H1 (cell line): ENCODE data around the gene BEST1. TPM values are rescaled to one million over a fixed set of nuclear protein-coding genes. Genes with fewer than 3 reads are reported as not detected.

Experiments used
- CTCF ChIA-PET: fragments of 300-600 bp; sonication (Branson Sonifier 250); formaldehyde crosslinking; loops from one replicate; lab custom pipeline; 2021; ENCODE audit not compliant: partially characterized antibody; lab: Charles Lee
- POLR2A ChIA-PET: fragments of 300-600 bp; sonication (Branson Sonifier 250); formaldehyde crosslinking; loops from one replicate; lab custom pipeline; 2021; ENCODE audit warnings: inconsistent platforms; ENCODE audit not compliant: partially characterized antibody; lab: Charles Lee
- DNase-seq, 2 experiments: peaks; one replicate each; pipeline versions ENCODE4 v3.0.0 to v3.0.0-alpha.2; 2010 to 2022; ENCODE audit warnings: low spot score in 2 of 2, low read depth in 1 of 2, mixed read lengths in 1 of 2
- FAIRE-seq: peaks from 2 replicates; lab custom pipeline; 2011; peaks lifted over from hg19 to GRCh38; lab: Jason Lieb, UNC
- H2AFZ ChIP-seq: 2 replicates; pipeline ENCODE4 v1.8.1; 2012; ENCODE audit warnings: low read length, inconsistent platforms
- H2AK5ac ChIP-seq: 2 replicates; pipeline ENCODE4 v1.6.1; 2013; ENCODE audit warnings: low read depth, low read length
- H2BK120ac ChIP-seq: replicated peaks from 2 replicates; pipeline ENCODE3; 2013; ENCODE audit warnings: low read depth, low read length, inconsistent platforms
- H2BK12ac ChIP-seq: 2 replicates; pipeline ENCODE4 v1.6.1; 2013; ENCODE audit warnings: low read depth, low read length
- H2BK15ac ChIP-seq: 2 replicates; pipeline ENCODE4 v1.6.1; 2013; ENCODE audit warnings: low read length
- H2BK20ac ChIP-seq: 2 replicates; pipeline ENCODE4 v1.6.1; 2013; ENCODE audit warnings: low read length
- H2BK5ac ChIP-seq: 2 replicates; pipeline ENCODE4 v1.6.1; 2013; ENCODE audit warnings: low read depth, low read length
- H3K14ac ChIP-seq: 2 replicates; pipeline ENCODE4 v1.6.1; 2013; ENCODE audit warnings: inconsistent platforms; ENCODE audit not compliant: insufficient read length
- H3K18ac ChIP-seq: 2 replicates; pipeline ENCODE4 v1.6.1; 2013; ENCODE audit warnings: low read length; ENCODE audit errors: extremely low read depth
- H3K23ac ChIP-seq: 2 replicates; pipeline ENCODE4 v1.6.1; 2013; ENCODE audit warnings: inconsistent platforms; ENCODE audit not compliant: insufficient read length
- H3K23me2 ChIP-seq: 2 replicates; pipeline ENCODE4 v1.6.1; 2013; ENCODE audit warnings: low read depth, low read length
- H3K27ac ChIP-seq: 2 replicates; pipeline ENCODE4 v1.6.1; 2011; ENCODE audit warnings: low read depth, low read length, inconsistent platforms
- H3K27me3 ChIP-seq, 4 experiments: replicated peaks in 1 of 4; 1 replicate in 1 of 4; 2 replicates in 3 of 4; pipeline versions ENCODE4 v1.6.1 to v1.8.1; 2011 to 2013; ENCODE audit warnings: low read length in 3 of 4, mild to moderate bottlenecking in 3 of 4, inconsistent platforms in 2 of 4, mixed read lengths in 2 of 4, moderate library complexity in 1 of 4; ENCODE audit not compliant: control insufficient read depth in 3 of 4, insufficient read depth in 3 of 4; ENCODE audit errors: extremely low read depth in 1 of 4
- H3K36me3 ChIP-seq, 4 experiments: 2 replicates each; pipeline versions ENCODE4 v1.6.1 to v1.8.1; 2011 to 2013; ENCODE audit warnings: mild to moderate bottlenecking in 4 of 4, low read length in 3 of 4, moderate library complexity in 2 of 4, control low read depth in 1 of 4, inconsistent platforms in 1 of 4; ENCODE audit not compliant: insufficient read depth in 4 of 4, control insufficient read depth in 2 of 4
- H3K4ac ChIP-seq: replicated peaks from 2 replicates; pipeline ENCODE3; 2013; ENCODE audit warnings: low read length, low read depth, mixed read lengths, inconsistent platforms; ENCODE audit not compliant: insufficient read length
- H3K4me1 ChIP-seq, 4 experiments: replicated peaks in 1 of 4; 1 replicate in 1 of 4; 2 replicates in 3 of 4; pipeline versions ENCODE4 v1.6.1 to v1.8.1; 2011 to 2013; ENCODE audit warnings: low read length in 3 of 4, inconsistent platforms in 2 of 4, mixed read lengths in 1 of 4; ENCODE audit not compliant: insufficient read depth in 4 of 4, control insufficient read depth in 3 of 4
- H3K4me2 ChIP-seq, 2 experiments: 2 replicates each; pipeline versions ENCODE4 v1.6.1 to v1.8.1; 2011 to 2013; ENCODE audit warnings: low read depth in 2 of 2, low read length in 2 of 2, control low read depth in 1 of 2, inconsistent platforms in 1 of 2, mild to moderate bottlenecking in 1 of 2; ENCODE audit not compliant: insufficient read depth in 1 of 2
- H3K4me3 ChIP-seq, 4 experiments: fragments of 200-600, 300-600 bp in 1 of 4; sonication (generic), shearing (Covaris generic), sonication (Bioruptor Twin) in 1 of 4; 2 replicates each; pipeline versions ENCODE4 v1.5.1 to v1.8.1; 2011 to 2016; ENCODE audit warnings: low read length in 4 of 4, low read depth in 3 of 4, control low read depth in 2 of 4, inconsistent platforms in 2 of 4, mild to moderate bottlenecking in 2 of 4, mixed read lengths in 1 of 4, moderate library complexity in 1 of 4; ENCODE audit not compliant: insufficient read depth in 2 of 4; ENCODE audit errors: extremely low read depth in 1 of 4
- H3K56ac ChIP-seq: replicated peaks from 2 replicates; pipeline ENCODE3; 2013; ENCODE audit warnings: low read depth, mild to moderate bottlenecking, mixed read lengths, low read length, inconsistent platforms; ENCODE audit not compliant: insufficient read length
- H3K79me1 ChIP-seq: 2 replicates; pipeline ENCODE4 v1.6.1; 2013; ENCODE audit warnings: low read depth, low read length, control low read depth
- H3K79me2 ChIP-seq, 2 experiments: 2 replicates each; pipeline versions ENCODE4 v1.6.1 to v1.8.1; 2012 to 2013; ENCODE audit warnings: low read length in 2 of 2, mild to moderate bottlenecking in 2 of 2, inconsistent platforms in 1 of 2; ENCODE audit not compliant: insufficient read depth in 2 of 2, control insufficient read depth in 1 of 2
- H3K9ac ChIP-seq, 4 experiments: replicated peaks in 1 of 4; 1 replicate in 1 of 4; 2 replicates in 3 of 4; pipeline versions ENCODE4 v1.6.1 to v1.8.1; 2011 to 2013; ENCODE audit warnings: low read depth in 3 of 4, low read length in 3 of 4, control low read depth in 2 of 4, mild to moderate bottlenecking in 2 of 4, moderate library complexity in 2 of 4, inconsistent platforms in 1 of 4; ENCODE audit errors: extremely low read depth in 1 of 4
- H3K9me3 ChIP-seq, 2 experiments: 2 replicates each; pipeline versions ENCODE4 v1.6.1 to v1.8.1; 2012 to 2013; ENCODE audit warnings: mild to moderate bottlenecking in 2 of 2, moderate library complexity in 2 of 2, control low read depth in 1 of 2, inconsistent platforms in 1 of 2, low read depth in 1 of 2, low read length in 1 of 2, mixed read lengths in 1 of 2; ENCODE audit not compliant: insufficient read depth in 2 of 2
- H4K20me1 ChIP-seq, 2 experiments: replicated peaks in 1 of 2; 2 replicates each; pipeline versions ENCODE3 to v1.8.1; 2011 to 2013; ENCODE audit warnings: inconsistent platforms in 2 of 2, low read length in 2 of 2, mild to moderate bottlenecking in 1 of 2; ENCODE audit not compliant: insufficient read depth in 2 of 2, control insufficient read depth in 1 of 2
- H4K5ac ChIP-seq: 2 replicates; pipeline ENCODE4 v1.6.1; 2013; ENCODE audit warnings: low read length, low read depth, mixed read lengths, inconsistent platforms; ENCODE audit not compliant: insufficient read length
- H4K8ac ChIP-seq: 2 replicates; pipeline ENCODE4 v1.8.0; 2013; ENCODE audit warnings: mild to moderate bottlenecking, moderate library complexity, low read length, inconsistent platforms; ENCODE audit not compliant: insufficient read depth; ENCODE audit errors: extremely low read depth
- H4K91ac ChIP-seq: replicated peaks from 2 replicates; pipeline ENCODE3; 2013; ENCODE audit warnings: low read length, mixed read lengths, inconsistent platforms; ENCODE audit not compliant: insufficient read length
- CEBPB ChIP-seq: IDR thresholded peaks from 2 replicates; pipeline ENCODE4 v1.6.1; 2012; ENCODE audit warnings: low read depth, low read length
- GTF2F1 ChIP-seq: IDR thresholded peaks from 2 replicates; pipeline ENCODE4 v1.6.1; 2012; ENCODE audit warnings: low read depth, low read length, improper control_type of control experiment, borderline replicate concordance
- WGBS, 2 experiments: shearing (Covaris generic) in 1 of 2; methylation state at CpG; one replicate each; pipeline versions ENCODE4 v1.1.6 to v1.1.7; 2013 to 2015; ENCODE audit warnings: low lambda C conversion rate in 2 of 2, mixed read lengths in 2 of 2, inconsistent platforms in 1 of 2, low coverage in 1 of 2, missing lambda C conversion rate in 1 of 2; ENCODE audit not compliant: insufficient replicate concordance in 2 of 2, insufficient coverage in 1 of 2, insufficient read length in 1 of 2; ENCODE audit errors: extremely low coverage in 1 of 2, missing lambda C conversion rate in 1 of 2; 5-methylcytosine and 5-hydroxymethylcytosine counted together
- polyA plus RNA-seq, 7 experiments: library from polyadenylated mRNA; depleted of rRNA in 3 of 7; stranded (reverse) in 5 of 7; unstranded in 2 of 7; fragments of >200 nt in 5 of 7; fragments of 200-250 nt in 2 of 7; gene quantifications; 1 replicate in 5 of 7; 2 replicates in 1 of 7; 4 replicates in 1 of 7; pipeline versions ENCODE4 v1.2.1 to v1.2.3, GENCODE V29; 2011 to 2013; ENCODE audit warnings: missing spikeins in 2 of 7, mixed read lengths in 2 of 7
- total RNA-seq: library from RNA; stranded (reverse); fragmentation: NEBNext Ultra II Directional; extraction: Animal tissue kit (Norgen Biotek cat#: 25700); gene quantifications from 2 replicates; pipeline ENCODE4 v1.2.1, GENCODE V29; 2021
- TF ChIP-seq, protein P1 (sequence below): IDR thresholded peaks from 2 replicates; pipeline ENCODE4 v1.6.1; 2012; ENCODE audit warnings: low read length, inconsistent platforms
- TF ChIP-seq, protein P2 (sequence below), 3 experiments: IDR thresholded peaks; 1 replicate in 2 of 3; 2 replicates in 1 of 3; pipeline versions ENCODE4 v1.5.1 to v1.6.1; 2011; ENCODE audit warnings: low read length in 3 of 3, mild to moderate bottlenecking in 3 of 3, inconsistent platforms in 2 of 3, low read depth in 1 of 3, moderate library complexity in 1 of 3; ENCODE audit not compliant: insufficient read depth in 1 of 3; ENCODE audit errors: control extremely low read depth in 1 of 3
- TF ChIP-seq, protein P3 (sequence below): IDR thresholded peaks from 2 replicates; pipeline ENCODE4 v1.6.1; 2011; ENCODE audit warnings: low read depth, mild to moderate bottlenecking, low read length; ENCODE audit not compliant: insufficient read depth

Gene BEST1
- total and polyA plus RNA-seq, 2 of the 8 experiments (the other 6 are each of a cell fraction or from before 2014, with no cell fraction given): 0.22 to 0.62 TPM

DNA sequence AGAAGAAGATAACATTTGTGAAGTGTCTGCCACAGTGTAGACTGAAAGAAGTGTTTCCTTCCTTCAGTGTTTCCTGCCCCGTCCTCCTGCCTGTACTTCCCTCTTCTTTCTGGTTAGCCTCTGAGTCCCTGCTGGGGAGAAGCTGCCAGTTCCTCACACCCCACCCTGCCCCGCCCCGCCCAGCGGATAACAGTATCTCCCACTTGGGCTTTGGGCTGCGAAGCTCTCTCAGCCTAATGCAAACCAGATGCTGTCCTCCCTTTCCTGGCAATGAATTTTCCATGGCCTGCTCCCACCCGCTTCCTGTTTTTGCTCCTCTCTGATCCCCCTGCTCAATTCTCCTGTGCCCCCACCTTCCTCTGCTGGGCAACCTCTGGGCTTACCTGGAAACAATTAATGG is 27.6 kb upstream of the BEST1 start:
- Histone ChIP-seq H3K79me2 (no peaks in the 10 kb centered on the region), H2BK120ac (no peak overlapping the region), H3K9ac (no peak overlapping the region), H3K4me2 (no peak overlapping the region), H2BK20ac (no peak overlapping the region), H3K14ac (no peak overlapping the region), H3K9me3 (no peaks in the 10 kb centered on the region), H2BK12ac (peak overlapping the region; percentile 68; the same call in 1 of the 2 replicates), H2AK5ac (no peak overlapping the region), H2BK5ac (no peak overlapping the region), H2BK15ac (peak overlapping the region; percentile 46; the same call in 1 of the 2 replicates), H3K23me2 (peaks cover 4% of the 10 kb centered on the region; the same call in 1 of the 2 replicates), H3K4ac (no peak overlapping the region), H3K27me3 (peaks cover 0 to 18% (median 13%) of the 10 kb centered on the region in 4 experiments; a peak in 6 of 7 replicates), H3K27ac (no peak overlapping the region), H4K5ac (no peak overlapping the region), H4K91ac (no peak overlapping the region), H4K20me1 (no peaks in the 10 kb centered on the region), H3K4me3 (no peak overlapping the region), H3K23ac (no peak overlapping the region), H3K56ac (no peak overlapping the region), H2AFZ (no peak overlapping the region), H3K4me1 (peaks cover 6 to 22% (median 18%) of the 10 kb centered on the region in 4 experiments), H3K79me1 (no peaks in the 10 kb centered on the region), H3K36me3 (no peaks in the 10 kb centered on the region), H4K8ac (no peak overlapping the region), H3K18ac (no peak overlapping the region; the same call in 1 of the 2 replicates)
- ChIA-PET CTCF (interaction anchor here (0.6 to 9.2 kb wide), 4 partner anchors 20 to 185 kb away, joined by 4 to 225 read pairs (median 35); no protein-coding TSS in a partner anchor), POLR2A (interaction anchor here (1.0 to 2.6 kb wide), 5 partner anchors 9 to 50 kb away, joined by 3 to 9 read pairs (median 7); no protein-coding TSS in a partner anchor)
- 83% methylated on average over 5 of the region's 6 CpGs; no CpG with 5 or more reads in 1 of the 2 experiments for WGBS, 2 experiments
- no peak for FAIRE-seq
- DNase-seq: peak in 1 of 2 experiments; percentile 33
- TF ChIP-seq, protein P1, sequence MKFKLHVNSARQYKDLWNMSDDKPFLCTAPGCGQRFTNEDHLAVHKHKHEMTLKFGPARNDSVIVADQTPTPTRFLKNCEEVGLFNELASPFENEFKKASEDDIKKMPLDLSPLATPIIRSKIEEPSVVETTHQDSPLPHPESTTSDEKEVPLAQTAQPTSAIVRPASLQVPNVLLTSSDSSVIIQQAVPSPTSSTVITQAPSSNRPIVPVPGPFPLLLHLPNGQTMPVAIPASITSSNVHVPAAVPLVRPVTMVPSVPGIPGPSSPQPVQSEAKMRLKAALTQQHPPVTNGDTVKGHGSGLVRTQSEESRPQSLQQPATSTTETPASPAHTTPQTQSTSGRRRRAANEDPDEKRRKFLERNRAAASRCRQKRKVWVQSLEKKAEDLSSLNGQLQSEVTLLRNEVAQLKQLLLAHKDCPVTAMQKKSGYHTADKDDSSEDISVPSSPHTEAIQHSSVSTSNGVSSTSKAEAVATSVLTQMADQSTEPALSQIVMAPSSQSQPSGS: no peak
- TF ChIP-seq GTF2F1: no peak
- TF ChIP-seq CEBPB: no peak
- TF ChIP-seq, protein P2, sequence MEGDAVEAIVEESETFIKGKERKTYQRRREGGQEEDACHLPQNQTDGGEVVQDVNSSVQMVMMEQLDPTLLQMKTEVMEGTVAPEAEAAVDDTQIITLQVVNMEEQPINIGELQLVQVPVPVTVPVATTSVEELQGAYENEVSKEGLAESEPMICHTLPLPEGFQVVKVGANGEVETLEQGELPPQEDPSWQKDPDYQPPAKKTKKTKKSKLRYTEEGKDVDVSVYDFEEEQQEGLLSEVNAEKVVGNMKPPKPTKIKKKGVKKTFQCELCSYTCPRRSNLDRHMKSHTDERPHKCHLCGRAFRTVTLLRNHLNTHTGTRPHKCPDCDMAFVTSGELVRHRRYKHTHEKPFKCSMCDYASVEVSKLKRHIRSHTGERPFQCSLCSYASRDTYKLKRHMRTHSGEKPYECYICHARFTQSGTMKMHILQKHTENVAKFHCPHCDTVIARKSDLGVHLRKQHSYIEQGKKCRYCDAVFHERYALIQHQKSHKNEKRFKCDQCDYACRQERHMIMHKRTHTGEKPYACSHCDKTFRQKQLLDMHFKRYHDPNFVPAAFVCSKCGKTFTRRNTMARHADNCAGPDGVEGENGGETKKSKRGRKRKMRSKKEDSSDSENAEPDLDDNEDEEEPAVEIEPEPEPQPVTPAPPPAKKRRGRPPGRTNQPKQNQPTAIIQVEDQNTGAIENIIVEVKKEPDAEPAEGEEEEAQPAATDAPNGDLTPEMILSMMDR (IDR thresholded peaks at IDR 0.05; ENCODE audit: control extremely low read depth in 1 of 3, insufficient read depth in 1 of 3, low read depth in 1 of 3, low read length in 3 of 3): no peak
- TF ChIP-seq, protein P3, sequence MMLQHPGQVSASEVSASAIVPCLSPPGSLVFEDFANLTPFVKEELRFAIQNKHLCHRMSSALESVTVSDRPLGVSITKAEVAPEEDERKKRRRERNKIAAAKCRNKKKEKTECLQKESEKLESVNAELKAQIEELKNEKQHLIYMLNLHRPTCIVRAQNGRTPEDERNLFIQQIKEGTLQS: no peak
